Neural progenitor cell (in vitro differentiated cells): ENCODE data around the gene WNT3A. TPM values are rescaled to one million over a fixed set of nuclear protein-coding genes. Genes with fewer than 3 reads are reported as not detected.
A peak's percentile ranks its signal among the peaks of the same experiment; 100 is the strongest.

Experiments
- DNase-seq: peaks from one replicate; pipeline ENCODE4 v3.0.0-alpha.2; 2016; ENCODE audit warnings: low spot score
- H2AFZ ChIP-seq: fragments of 200-600 bp; sonication (generic); replicated peaks from 2 replicates; pipeline ENCODE4 v1.6.1; 2016; ENCODE audit warnings: antibody characterized with exemption
- H3F3A ChIP-seq: fragments of 200-600 bp; sonication (generic); 2 replicates; pipeline ENCODE4 v1.6.1; 2016; ENCODE audit warnings: antibody characterized with exemption, low read depth
- H3K27ac ChIP-seq: fragments of 200-600 bp; sonication (generic); 2 replicates; pipeline ENCODE4 v1.5.1; 2016; ENCODE audit warnings: mild to moderate bottlenecking
- H3K27me3 ChIP-seq: fragments of 200-600 bp; sonication (generic); 2 replicates; pipeline ENCODE4 v1.6.1; 2016; ENCODE audit warnings: mild to moderate bottlenecking, moderate library complexity
- H3K36me3 ChIP-seq: fragments of 200-600 bp; sonication (generic); 2 replicates; pipeline ENCODE4 v1.5.1; 2016
- H3K4me1 ChIP-seq: fragments of 200-600 bp; sonication (generic); 2 replicates; pipeline ENCODE4 v1.6.1; 2016; ENCODE audit warnings: mixed run types
- H3K4me2 ChIP-seq: fragments of 200-600 bp; sonication (generic); 2 replicates; pipeline ENCODE4 v1.6.1; 2016
- H3K4me3 ChIP-seq: fragments of 200-600 bp; sonication (generic); 2 replicates; pipeline ENCODE4 v1.5.1; 2016
- H3K79me2 ChIP-seq: fragments of 200-600 bp; sonication (generic); 2 replicates; pipeline ENCODE4 v1.6.1; 2016; ENCODE audit warnings: low read depth
- H3K9ac ChIP-seq: fragments of 200-600 bp; sonication (generic); 2 replicates; pipeline ENCODE4 v1.6.1; 2016
- H3K9me3 ChIP-seq: fragments of 200-600 bp; sonication (generic); 2 replicates; pipeline ENCODE4 v1.5.1; 2016; ENCODE audit warnings: low read depth
- H4K20me1 ChIP-seq: fragments of 200-600 bp; sonication (generic); 2 replicates; pipeline ENCODE4 v1.6.1; 2016; ENCODE audit warnings: low read depth
- H3K27ac Mint-ChIP-seq: 3 replicates; pipeline ENCODE4 v1.8.0; 2021; ENCODE audit warnings: mixed read lengths
- H3K27me3 Mint-ChIP-seq: 2 replicates; pipeline ENCODE4 v1.8.0; 2022; ENCODE audit warnings: low read depth, mild to moderate bottlenecking, inconsistent platforms, moderate library complexity, mixed read lengths; ENCODE audit not compliant: insufficient read depth
- H3K36me3 Mint-ChIP-seq: 3 replicates; pipeline ENCODE4 v1.8.0; 2021; ENCODE audit warnings: mixed read lengths
- H3K4me1 Mint-ChIP-seq: 3 replicates; pipeline ENCODE4 v1.8.0; 2021; ENCODE audit warnings: mixed read lengths
- H3K4me3 Mint-ChIP-seq: 3 replicates; pipeline ENCODE4 v1.8.0; 2021; ENCODE audit warnings: mild to moderate bottlenecking, moderate library complexity, mixed read lengths
- H3K9me3 Mint-ChIP-seq: 3 replicates; pipeline ENCODE4 v1.8.0; 2020; ENCODE audit warnings: mixed read lengths
- CTCF ChIP-seq: fragments of 200-600 bp; sonication (generic); IDR thresholded peaks from 2 replicates; pipeline ENCODE4 v1.5.1; 2017; ENCODE audit warnings: antibody characterized with exemption, mild to moderate bottlenecking
- EZH2 ChIP-seq: fragments of 200-600 bp; sonication (generic); IDR thresholded peaks from 2 replicates; pipeline ENCODE4 v1.6.1; 2017; ENCODE audit warnings: antibody characterized with exemption, mild to moderate bottlenecking, moderate library complexity
- EZH2phosphoT487 ChIP-seq: fragments of 200-600 bp; sonication (generic); IDR thresholded peaks from 2 replicates; pipeline ENCODE4 v1.6.1; 2017; ENCODE audit warnings: antibody characterized with exemption
- microRNA-seq: library from miRNA; unstranded; fragments of <30 nt; microRNA quantifications from one replicate; pipeline ENCODE4, GENCODE V29; 2016
- small RNA-seq: library from RNA; depleted of rRNA; stranded (forward); fragments of <200 nt; gene quantifications from one replicate; pipeline ENCODE3, GENCODE V24; 2015
- total RNA-seq: library from RNA; depleted of rRNA; stranded (reverse); fragments of >200 nt; gene quantifications from 2 replicates; pipeline ENCODE4 v1.2.3, GENCODE V29; 2015; ENCODE audit warnings: low replicate concordance

The WNT3A gene
- total RNA-seq, 1 donor from 2014 or later = not detected

GRCh38 chr1:228109073-228109961, 102.5 kb downstream of the WNT3A start, which contains the start of gene MRPL55:
MRPL55 (minus strand) TSS chr1:228109299; CDS start chr1:228108260, 1,039 bp downstream.
- Histone ChIP-seq H2AFZ (peak within 1 kb of the TSS; percentile 98), H3K36me3 (no peaks in the 10 kb centered on the region)
- no peak for TF ChIP-seq EZH2
- peak; percentile 36 for TF ChIP-seq CTCF

GRCh38 chr1:228109962-228110488, 103.2 kb downstream of the WNT3A start:
- TF ChIP-seq EZH2phosphoT487 (no peak), EZH2 (no peak), CTCF (no peak)
- Histone ChIP-seq H3F3A (no peaks in the 10 kb centered on the region), H2AFZ (peak overlapping the region; percentile 91), H3K4me3 (peak overlapping the region; percentile 99), H3K79me2 (peaks cover 14% of the 10 kb centered on the region), H3K4me2 (peak overlapping the region; percentile 86), H3K9me3 (no peaks in the 10 kb centered on the region), H3K36me3 (no peaks in the 10 kb centered on the region), H3K27ac (no peak overlapping the region), H3K9ac (no peak overlapping the region), H3K4me1 (peaks cover 3% of the 10 kb centered on the region), H3K27me3 (peaks cover 8% of the 10 kb centered on the region), H4K20me1 (no peaks in the 10 kb centered on the region)
- H3K4me3 Mint-ChIP-seq = peak overlapping the region; percentile 96
- H3K4me1 Mint-ChIP-seq = peaks cover 14% of the 10 kb centered on the region
- DNase-seq = peak; percentile 33
- H3K27ac Mint-ChIP-seq = peak overlapping the region; percentile 93
- peaks cover 12% of the 10 kb centered on the region for H3K27me3 Mint-ChIP-seq
- no peaks in the 10 kb centered on the region for H3K9me3 Mint-ChIP-seq
- no peaks in the 10 kb centered on the region for H3K36me3 Mint-ChIP-seq

More at GRCh38 chr1:228109073-228109961, 102.5 kb downstream of the WNT3A start, which contains the start of gene MRPL55:
- H3K27ac ChIP-seq = no peak within 1 kb of the TSS
- H3K4me3 Mint-ChIP-seq = peak within 1 kb of the TSS; percentile 96
- H3K4me2 ChIP-seq = peak within 1 kb of the TSS; percentile 86
- H3K27me3 Mint-ChIP-seq = peaks cover 17% of the 10 kb centered on the region
- H3F3A ChIP-seq = peaks cover 4% of the 10 kb centered on the region
- H3K4me1 ChIP-seq = peaks cover 3% of the 10 kb centered on the region
- H3K4me1 Mint-ChIP-seq = peaks cover 17% of the 10 kb centered on the region
- no peaks in the 10 kb centered on the region for H4K20me1 ChIP-seq
- no peaks in the 10 kb centered on the region for H3K36me3 Mint-ChIP-seq
- H3K9me3 Mint-ChIP-seq = no peaks in the 10 kb centered on the region
- peak within 1 kb of the TSS; percentile 96 for H3K9ac ChIP-seq
- peak within 1 kb of the TSS; percentile 93 for H3K27ac Mint-ChIP-seq
- DNase-seq = peak; percentile 98
- no peaks in the 10 kb centered on the region for H3K9me3 ChIP-seq
- H3K27me3 ChIP-seq = peaks cover 8% of the 10 kb centered on the region
- H3K4me3 ChIP-seq = peak within 1 kb of the TSS; percentile 99
- H3K79me2 ChIP-seq = peaks cover 14% of the 10 kb centered on the region

GRCh38 chr1:228110556-228110955, 103.8 kb downstream of the WNT3A start:
- TF ChIP-seq EZH2 = no peak
- no peak for TF ChIP-seq CTCF
- TF ChIP-seq EZH2phosphoT487 = no peak
- H3K4me1 ChIP-seq = peaks cover 3% of the 10 kb centered on the region
- no peak overlapping the region for H3K4me2 ChIP-seq
- no peaks in the 10 kb centered on the region for H3K36me3 ChIP-seq
- Mint-ChIP-seq H3K4me1 (peaks cover 14% of the 10 kb centered on the region), H3K9me3 (no peaks in the 10 kb centered on the region), H3K27ac (no peak overlapping the region), H3K27me3 (peaks cover 12% of the 10 kb centered on the region), H3K36me3 (no peaks in the 10 kb centered on the region), H3K4me3 (peak overlapping the region; percentile 96)
- peaks cover 14% of the 10 kb centered on the region for H3K79me2 ChIP-seq
- H3K27ac ChIP-seq = no peak overlapping the region
- no peak for DNase-seq
- no peak overlapping the region for H2AFZ ChIP-seq
- H3K9me3 ChIP-seq = no peaks in the 10 kb centered on the region
- peaks cover 8% of the 10 kb centered on the region for H3K27me3 ChIP-seq
- H4K20me1 ChIP-seq = no peaks in the 10 kb centered on the region
- H3F3A ChIP-seq = no peaks in the 10 kb centered on the region
- H3K4me3 ChIP-seq = no peak overlapping the region
- no peak overlapping the region for H3K9ac ChIP-seq

Small RNA genes lying within 50 kb of the gene (microRNA-seq; reads per million reads assigned to microRNA genes)
- not detected for gene MIR3620

Small RNA genes lying within 50 kb of the gene (small RNA-seq; reads per million reads assigned to genes)
- not detected for gene SEPT14P17

Other genes with a start within 250 kb of the WNT3A start
- gene PRSS38, start 191.3 kb upstream of the WNT3A start, total RNA-seq = not detected in 2 replicates
- 1.4 and 2.7 TPM in 2 replicates for gene WNT9A, start 59.1 kb upstream of the WNT3A start, total RNA-seq
- 95.1 and 147 TPM in 2 replicates for gene ARF1, start 75.7 kb downstream of the WNT3A start, total RNA-seq
- gene C1orf35, start 96.3 kb downstream of the WNT3A start, total RNA-seq = 11.8 and 19.7 TPM in 2 replicates
- 42.4 and 68.3 TPM in 2 replicates for gene MRPL55, start 102.3 kb downstream of the WNT3A start, total RNA-seq
- gene GUK1, start 133.3 kb downstream of the WNT3A start, total RNA-seq = 87.7 and 119 TPM in 2 replicates
- 0.25 TPM in 1 of 2 replicates, not detected in the other for gene GJC2, start 142.9 kb downstream of the WNT3A start, total RNA-seq
- 2.2 and 6.7 TPM in 2 replicates for gene IBA57, start 158.8 kb downstream of the WNT3A start, total RNA-seq
- gene OBSCN, start 201.0 kb downstream of the WNT3A start, total RNA-seq = 5.1 and 14.9 TPM in 2 replicates